Mucosa of descending colon (tissue), 3 donors: ENCODE measurements around the gene RFX1. TPM values are rescaled to one million over a fixed set of nuclear protein-coding genes. Genes with fewer than 3 reads are reported as not detected.

Source experiments
- ATAC-seq: fragments of 200-7000 bp; cut with Tn5 transposase; one replicate; pipeline ENCODE4 v1.9.1; 2020; ENCODE audit warnings: mild to moderate bottlenecking, moderate library complexity
- DNase-seq, 3 donors: peaks; one replicate each; pipeline ENCODE4 v3.0.0-alpha.2; 2020
- H3K36me3 ChIP-seq: fragments of 200-600 bp; one replicate; pipeline ENCODE4 v1.8.0; 2021; ENCODE audit warnings: low read depth, mild to moderate bottlenecking
- H3K4me1 ChIP-seq: fragments of 200-600 bp; one replicate; pipeline ENCODE4 v1.8.0; 2021; ENCODE audit warnings: low read depth, mild to moderate bottlenecking
- H3K4me3 ChIP-seq: fragments of 200-600 bp; one replicate; pipeline ENCODE4 v1.8.0; 2021; ENCODE audit warnings: mild to moderate bottlenecking
- H3K9me3 ChIP-seq: fragments of 200-600 bp; one replicate; pipeline ENCODE4 v1.8.0; 2021; ENCODE audit warnings: mild to moderate bottlenecking
- CTCF ChIP-seq: fragments of 200-600 bp; IDR thresholded peaks from one replicate; pipeline ENCODE4 v1.8.0; 2022; ENCODE audit warnings: antibody characterized with exemption, mild to moderate bottlenecking
- intact Hi-C, 2 donors: fragments of 100-400 bp; cut with DNase I in 1 of 2; cut with micrococcal nuclease in 1 of 2; formaldehyde crosslinking; loops; one replicate each; pipeline versions ENCODE4 v1.11.0 to v1.11.1; 2022; cut with DNase I, micrococcal nuclease
- total RNA-seq, 3 donors: library from RNA; stranded (reverse); fragmentation: NEBNext Ultra II Directional in 2 of 3; extraction: Animal tissue kit (Norgen Biotek cat#: 25700) in 2 of 3; gene quantifications; one replicate each; pipeline versions ENCODE4 v1.2.1 to v1.2.4, GENCODE V29; 2021 to 2023
- donor health status: DM: no; HTN: no; CAD: no; lungs with moderate emphysema.
- donor health status: DM: no; HTN: no; CAD: no.
- donor health status: DM: no; HTN: yes; CAD: no.

Gene RFX1
- total RNA-seq, 3 donors from 2014 or later, result 15.8 to 17.9 (median 17.1) TPM

- Histone ChIP-seq H3K4me1 (peaks cover 10% of the 10 kb centered on the region), H3K4me3 (no peak overlapping the region), H3K36me3 (no peaks in the 10 kb centered on the region), H3K9me3 (no peaks in the 10 kb centered on the region)
- intact Hi-C loops, result no loop called here
- ATAC-seq (no peak), DNase-seq (no peak)
- no peak for TF ChIP-seq CTCF
These were observed 14.1 kb downstream of the RFX1 start for GRCh38 chr19:13992025-13992424.

GRCh38 chr19:13990085-13990484 lies 16.0 kb downstream of the RFX1 start:
- TF ChIP-seq CTCF, result no peak
- H3K36me3 ChIP-seq, result no peaks in the 10 kb centered on the region
- no peak overlapping the region for H3K4me3 ChIP-seq
- DNase-seq, result no peak
- no peak for ATAC-seq
- intact Hi-C loops, result no loop called here
- H3K4me1 ChIP-seq, result peaks cover 3% of the 10 kb centered on the region
- no peaks in the 10 kb centered on the region for H3K9me3 ChIP-seq

- peaks cover 2% of the 10 kb centered on the region for H3K4me1 ChIP-seq
- ATAC-seq (no peak), DNase-seq (no peak)
- H3K9me3 ChIP-seq, result no peaks in the 10 kb centered on the region
- TF ChIP-seq CTCF, result no peak
- H3K36me3 ChIP-seq, result no peaks in the 10 kb centered on the region
- no peak overlapping the region for H3K4me3 ChIP-seq
- intact Hi-C loops, result no loop called here
These were observed 16.6 kb downstream of the RFX1 start for GRCh38 chr19:13989487-13989886.

- no peak for TF ChIP-seq CTCF
- Histone ChIP-seq H3K4me1 (peaks cover 2% of the 10 kb centered on the region), H3K36me3 (no peaks in the 10 kb centered on the region), H3K4me3 (no peak overlapping the region), H3K9me3 (no peaks in the 10 kb centered on the region)
- ATAC-seq (no peak), DNase-seq (no peak)
- intact Hi-C loops, result no loop called here
These were observed 18.8 kb downstream of the RFX1 start for GRCh38 chr19:13987101-13987890.

- ATAC-seq (peak; percentile 83), DNase-seq (peak; percentile 84 to 96 (median 88))
- intact Hi-C loops, result no loop called here
- H3K4me1 ChIP-seq, result peaks cover 2% of the 10 kb centered on the region
- H3K4me3 ChIP-seq, result no peak overlapping the region
- H3K9me3 ChIP-seq, result no peaks in the 10 kb centered on the region
- no peak for TF ChIP-seq CTCF
- H3K36me3 ChIP-seq, result no peaks in the 10 kb centered on the region
These were observed 19.7 kb downstream of the RFX1 start for GRCh38 chr19:13986348-13986904.
